Liver (tissue), 9 donors: ENCODE data around the gene TENM3. TPM values are rescaled to one million over a fixed set of nuclear protein-coding genes. Genes with fewer than 3 reads are reported as not detected.

Experiments used
- DNase-seq: peaks from one replicate; pipeline ENCODE4 v3.0.0-alpha.2; 2017; ENCODE audit warnings: low spot score
- H3K27ac ChIP-seq, 2 donors: one replicate each; pipeline ENCODE4 v1.7.0; 2013; ENCODE audit warnings: inconsistent platforms in 2 of 2, low read length in 2 of 2, control low read depth in 1 of 2, low read depth in 1 of 2, mild to moderate bottlenecking in 1 of 2
- H3K27me3 ChIP-seq, 4 donors: one replicate each; pipeline versions ENCODE4 v1.6.1 to v1.7.0; 2013; ENCODE audit warnings: low read length in 3 of 4, inconsistent platforms in 1 of 4, mild to moderate bottlenecking in 1 of 4, moderate library complexity in 1 of 4; ENCODE audit not compliant: control insufficient read depth in 4 of 4, insufficient read depth in 4 of 4
- H3K36me3 ChIP-seq, 4 donors: one replicate each; pipeline versions ENCODE4 v1.6.1 to v1.7.0; 2013; ENCODE audit warnings: low read length in 3 of 4, mild to moderate bottlenecking in 3 of 4, low read depth in 1 of 4, moderate library complexity in 1 of 4; ENCODE audit not compliant: control insufficient read depth in 4 of 4, insufficient read depth in 3 of 4
- H3K4me1 ChIP-seq, 4 donors: one replicate each; pipeline versions ENCODE4 v1.6.1 to v1.7.0; 2013; ENCODE audit warnings: low read length in 3 of 4, mild to moderate bottlenecking in 3 of 4, moderate library complexity in 1 of 4; ENCODE audit not compliant: control insufficient read depth in 4 of 4, insufficient read depth in 4 of 4
- H3K4me3 ChIP-seq, 3 donors: one replicate each; pipeline versions ENCODE4 v1.6.1 to v1.7.0; 2013; ENCODE audit warnings: low read length in 3 of 3, control low read depth in 1 of 3, low read depth in 1 of 3, mild to moderate bottlenecking in 1 of 3
- H3K9ac ChIP-seq, 2 donors: one replicate each; pipeline ENCODE4 v1.7.0; 2013; ENCODE audit warnings: low read length in 2 of 2, mild to moderate bottlenecking in 2 of 2, moderate library complexity in 2 of 2, control low read depth in 1 of 2, low read depth in 1 of 2
- H3K9me3 ChIP-seq, 4 donors: one replicate each; pipeline versions ENCODE4 v1.6.1 to v1.7.0; 2013; ENCODE audit warnings: low read length in 3 of 4; ENCODE audit not compliant: control insufficient read depth in 4 of 4
- CTCF ChIP-seq: fragments of 150-350 bp; IDR thresholded peaks from 2 replicates; pipeline ENCODE4 v1.5.1; 2017; ENCODE audit warnings: improper control_type of control experiment, low read depth, low read length; ENCODE audit not compliant: missing input control
- EGR1 ChIP-seq, 2 donors: IDR thresholded peaks; 2 replicates each; pipeline ENCODE4 v1.6.1; 2016 to 2018; ENCODE audit warnings: antibody characterized with exemption in 2 of 2, low read depth in 2 of 2
- FOXA1 ChIP-seq: IDR thresholded peaks from 2 replicates; pipeline ENCODE4 v1.6.1; 2016; ENCODE audit warnings: antibody characterized with exemption
- FOXA2 ChIP-seq: IDR thresholded peaks from 2 replicates; pipeline ENCODE4 v1.6.1; 2016; ENCODE audit warnings: antibody characterized with exemption
- GABPA ChIP-seq, 2 donors: IDR thresholded peaks in 1 of 2; conservative IDR thresholded peaks in 1 of 2; 2 replicates each; pipeline ENCODE4 v1.6.1; 2016; ENCODE audit warnings: antibody characterized with exemption in 2 of 2, mild to moderate bottlenecking in 1 of 2, moderate library complexity in 1 of 2
- HNF4A ChIP-seq, 2 donors: conservative IDR thresholded peaks; 2 replicates each; pipeline ENCODE4 v1.6.1; 2016; ENCODE audit warnings: antibody characterized with exemption in 2 of 2, mild to moderate bottlenecking in 2 of 2
- HNF4G ChIP-seq: IDR thresholded peaks from 2 replicates; pipeline ENCODE4 v1.6.1; 2016; ENCODE audit warnings: antibody characterized with exemption
- JUND ChIP-seq, 2 donors: IDR thresholded peaks; 2 replicates each; pipeline ENCODE4 v1.6.1; 2016; ENCODE audit warnings: antibody characterized with exemption in 2 of 2
- NR2F2 ChIP-seq: IDR thresholded peaks from 2 replicates; pipeline ENCODE4 v1.6.1; 2016; ENCODE audit warnings: antibody characterized with exemption
- RAD21 ChIP-seq, 2 donors: IDR thresholded peaks; 2 replicates each; pipeline ENCODE4 v1.6.1; 2016; ENCODE audit warnings: antibody characterized with exemption in 2 of 2, mild to moderate bottlenecking in 2 of 2
- RXRA ChIP-seq, 2 donors: IDR thresholded peaks; 2 replicates each; pipeline ENCODE4 v1.6.1; 2017 to 2018; ENCODE audit warnings: antibody characterized with exemption in 2 of 2, mild to moderate bottlenecking in 1 of 2
- SP1 ChIP-seq: IDR thresholded peaks from 2 replicates; pipeline ENCODE4 v1.6.1; 2018; ENCODE audit warnings: antibody characterized with exemption, mild to moderate bottlenecking
- TAF1 ChIP-seq: conservative IDR thresholded peaks from 2 replicates; pipeline ENCODE4 v1.6.1; 2016; ENCODE audit warnings: antibody characterized with exemption, mild to moderate bottlenecking
- YY1 ChIP-seq: IDR thresholded peaks from 2 replicates; pipeline ENCODE4 v1.6.1; 2016; ENCODE audit warnings: antibody characterized with exemption, mild to moderate bottlenecking
- ZBTB33 ChIP-seq: IDR thresholded peaks from 2 replicates; pipeline ENCODE4 v1.6.1; 2016; ENCODE audit warnings: antibody characterized with exemption
- WGBS: extraction: QIAGEN DNeasy Blood & Tissue Kit; methylation state at CpG from one replicate; pipeline ENCODE4 v1.1.7; 2013; 5-methylcytosine and 5-hydroxymethylcytosine counted together
- polyA plus RNA-seq, 2 donors: library from polyadenylated mRNA; stranded (reverse) in 1 of 2; unstranded in 1 of 2; fragments of 200-250 nt in 1 of 2; fragments of >200 nt in 1 of 2; fragmentation: Nextera tagmentation in 1 of 2; extraction: Ambion mirVana in 1 of 2; gene quantifications; one replicate each; pipeline versions ENCODE4 v1.2.1 to v1.2.3, GENCODE V29; 2013 to 2015
- total RNA-seq, 2 donors: library from RNA; depleted of rRNA; stranded (reverse); fragments of >200 nt; gene quantifications; one replicate each; pipeline ENCODE4 v1.2.3, GENCODE V29; 2014
- TF ChIP-seq, protein P1 (sequence below): IDR thresholded peaks from 2 replicates; pipeline ENCODE4 v1.6.1; 2016; ENCODE audit warnings: antibody characterized with exemption
- TF ChIP-seq, protein P2 (sequence below): IDR thresholded peaks from 2 replicates; pipeline ENCODE4 v1.6.1; 2016; ENCODE audit warnings: antibody characterized with exemption, mild to moderate bottlenecking
- TF ChIP-seq, protein P3 (sequence below): IDR thresholded peaks from 2 replicates; pipeline ENCODE4 v1.6.1; 2016; ENCODE audit warnings: antibody characterized with exemption
- donor health status: healthy.
- donor health status: healthy.
- donor health status: healthy.
- donor health status: healthy.
- donor health status: healthy.

TENM3 gene
- total and polyA plus RNA-seq, 4 donors, result 0.32 to 16.8 (median 0.70) TPM

DNA sequence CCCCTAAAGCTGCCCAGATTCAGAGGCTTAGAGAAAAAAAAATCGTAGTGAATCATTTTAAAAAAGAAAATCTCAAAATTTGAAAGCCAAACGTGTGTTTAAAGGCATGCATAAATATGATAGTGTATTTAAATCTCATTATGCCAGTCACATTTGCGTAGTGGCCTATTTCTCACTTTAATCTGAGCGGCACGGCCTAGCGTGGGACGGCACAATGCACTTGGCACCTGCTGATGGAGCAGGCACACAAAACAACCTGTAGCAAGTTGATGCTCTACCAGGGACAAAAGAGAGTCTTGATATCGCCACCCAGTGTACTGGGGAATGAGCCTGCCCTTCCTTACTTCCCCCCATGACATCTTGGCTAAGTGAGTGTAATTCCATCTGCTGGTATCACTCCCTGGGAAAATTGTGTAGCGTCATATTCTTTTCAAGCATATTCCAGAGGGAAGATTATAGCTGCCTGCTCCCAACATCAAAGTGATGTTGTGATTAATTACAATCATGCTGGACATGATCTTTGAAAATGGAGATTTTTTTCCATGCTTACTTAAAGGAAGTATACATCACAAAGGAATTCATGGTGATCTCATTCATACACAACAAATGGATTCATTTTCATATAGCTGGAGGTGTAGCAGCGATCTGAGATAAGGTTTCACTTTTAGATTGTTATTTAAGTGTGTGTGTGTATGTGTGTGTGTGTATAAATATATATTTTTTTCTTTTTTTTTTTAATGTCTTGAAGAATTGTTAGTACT, 535.2 kb downstream of the TENM3 start:
- 90% methylated on average over 10 of the region's 10 CpGs for WGBS
- no peak overlapping the region for H3K4me3 ChIP-seq

DNA sequence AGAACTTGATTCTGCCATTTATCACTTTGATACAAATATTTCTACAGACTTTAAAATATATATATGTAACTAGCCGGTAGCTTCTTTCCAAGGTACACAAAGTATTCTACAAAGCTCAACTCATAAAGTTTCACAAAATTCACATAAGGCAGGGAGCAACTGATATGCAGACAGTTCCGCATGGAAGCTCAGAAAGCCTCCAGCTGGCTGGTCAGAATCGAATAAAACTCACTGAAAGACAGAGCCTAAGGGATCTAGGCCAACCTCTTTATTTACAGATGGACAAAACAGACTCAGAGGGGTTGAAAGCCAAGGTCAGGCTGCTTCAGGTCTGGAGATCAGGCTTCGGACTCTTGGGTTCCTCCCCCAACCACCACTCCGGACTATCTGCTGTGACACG, 543.8 kb downstream of the TENM3 start:
- Histone ChIP-seq H3K27me3 (no peaks in the 10 kb centered on the region), H3K27ac (no peak overlapping the region), H3K4me3 (no peak overlapping the region), H3K36me3 (no peaks in the 10 kb centered on the region), H3K9ac (no peak overlapping the region), H3K9me3 (no peaks in the 10 kb centered on the region), H3K4me1 (no peaks in the 10 kb centered on the region)
- TF ChIP-seq GABPA (IDR thresholded peaks at IDR 0.05 in 1 of 2, conservative IDR thresholded peaks at IDR 0.05 in 1 of 2) (no peak), HNF4G (no peak), CTCF (no peak), FOXA2 (no peak), ZBTB33 (no peak), TAF1 (no peak), NR2F2 (no peak), JUND (IDR thresholded peaks at IDR 0.05) (no peak), HNF4A (conservative IDR thresholded peaks at IDR 0.05) (no peak), RXRA (IDR thresholded peaks at IDR 0.05) (no peak), EGR1 (IDR thresholded peaks at IDR 0.05; ENCODE audit: low read depth in 2 of 2) (no peak), FOXA1 (no peak), RAD21 (IDR thresholded peaks at IDR 0.05) (no peak), YY1 (no peak), SP1 (no peak)
- TF ChIP-seq, protein P1, sequence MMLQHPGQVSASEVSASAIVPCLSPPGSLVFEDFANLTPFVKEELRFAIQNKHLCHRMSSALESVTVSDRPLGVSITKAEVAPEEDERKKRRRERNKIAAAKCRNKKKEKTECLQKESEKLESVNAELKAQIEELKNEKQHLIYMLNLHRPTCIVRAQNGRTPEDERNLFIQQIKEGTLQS, result no peak
- TF ChIP-seq, protein P2, sequence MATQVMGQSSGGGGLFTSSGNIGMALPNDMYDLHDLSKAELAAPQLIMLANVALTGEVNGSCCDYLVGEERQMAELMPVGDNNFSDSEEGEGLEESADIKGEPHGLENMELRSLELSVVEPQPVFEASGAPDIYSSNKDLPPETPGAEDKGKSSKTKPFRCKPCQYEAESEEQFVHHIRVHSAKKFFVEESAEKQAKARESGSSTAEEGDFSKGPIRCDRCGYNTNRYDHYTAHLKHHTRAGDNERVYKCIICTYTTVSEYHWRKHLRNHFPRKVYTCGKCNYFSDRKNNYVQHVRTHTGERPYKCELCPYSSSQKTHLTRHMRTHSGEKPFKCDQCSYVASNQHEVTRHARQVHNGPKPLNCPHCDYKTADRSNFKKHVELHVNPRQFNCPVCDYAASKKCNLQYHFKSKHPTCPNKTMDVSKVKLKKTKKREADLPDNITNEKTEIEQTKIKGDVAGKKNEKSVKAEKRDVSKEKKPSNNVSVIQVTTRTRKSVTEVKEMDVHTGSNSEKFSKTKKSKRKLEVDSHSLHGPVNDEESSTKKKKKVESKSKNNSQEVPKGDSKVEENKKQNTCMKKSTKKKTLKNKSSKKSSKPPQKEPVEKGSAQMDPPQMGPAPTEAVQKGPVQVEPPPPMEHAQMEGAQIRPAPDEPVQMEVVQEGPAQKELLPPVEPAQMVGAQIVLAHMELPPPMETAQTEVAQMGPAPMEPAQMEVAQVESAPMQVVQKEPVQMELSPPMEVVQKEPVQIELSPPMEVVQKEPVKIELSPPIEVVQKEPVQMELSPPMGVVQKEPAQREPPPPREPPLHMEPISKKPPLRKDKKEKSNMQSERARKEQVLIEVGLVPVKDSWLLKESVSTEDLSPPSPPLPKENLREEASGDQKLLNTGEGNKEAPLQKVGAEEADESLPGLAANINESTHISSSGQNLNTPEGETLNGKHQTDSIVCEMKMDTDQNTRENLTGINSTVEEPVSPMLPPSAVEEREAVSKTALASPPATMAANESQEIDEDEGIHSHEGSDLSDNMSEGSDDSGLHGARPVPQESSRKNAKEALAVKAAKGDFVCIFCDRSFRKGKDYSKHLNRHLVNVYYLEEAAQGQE, result no peak
- TF ChIP-seq, protein P3, sequence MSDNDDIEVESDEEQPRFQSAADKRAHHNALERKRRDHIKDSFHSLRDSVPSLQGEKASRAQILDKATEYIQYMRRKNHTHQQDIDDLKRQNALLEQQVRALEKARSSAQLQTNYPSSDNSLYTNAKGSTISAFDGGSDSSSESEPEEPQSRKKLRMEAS, result no peak
- DNase-seq, result no peak
- WGBS, result 85% methylated on average over 6 of the region's 6 CpGs

More for the DNA sequence above, 535.2 kb downstream of the TENM3 start:
- DNase-seq, result no peak
- Histone ChIP-seq H3K9me3 (no peaks in the 10 kb centered on the region), H3K27me3 (no peaks in the 10 kb centered on the region), H3K9ac (no peak overlapping the region), H3K4me1 (no peaks in the 10 kb centered on the region), H3K27ac (no peak overlapping the region), H3K36me3 (no peaks in the 10 kb centered on the region)
- TF ChIP-seq FOXA1 (no peak), HNF4A (conservative IDR thresholded peaks at IDR 0.05) (no peak), HNF4G (no peak)
